H9 (cell line): ENCODE data around the gene MDFIC2. TPM values are rescaled to one million over a fixed set of nuclear protein-coding genes. Genes with fewer than 3 reads are reported as not detected.

Experiments
- DNase-seq: peaks from one replicate; pipeline ENCODE4 v3.0.0-alpha.2; 2017
- H2AFZ ChIP-seq: one replicate; pipeline ENCODE4 v1.6.1; 2013; ENCODE audit warnings: mild to moderate bottlenecking, low read length, control low read depth, moderate library complexity
- H2AK5ac ChIP-seq: 2 replicates; pipeline ENCODE4 v1.6.1; 2013; ENCODE audit warnings: low read length, control low read depth, mixed read lengths; ENCODE audit not compliant: insufficient read length
- H2BK120ac ChIP-seq: one replicate; pipeline ENCODE4 v1.6.1; 2013; ENCODE audit warnings: low read depth, mild to moderate bottlenecking, low read length, control low read depth, inconsistent platforms; ENCODE audit not compliant: poor library complexity, severe bottlenecking
- H2BK12ac ChIP-seq: 2 replicates; pipeline ENCODE4 v1.6.1; 2013; ENCODE audit warnings: low read length, control low read depth, mixed read lengths, low read depth; ENCODE audit not compliant: insufficient read length
- H2BK15ac ChIP-seq: 2 replicates; pipeline ENCODE4 v1.6.1; 2013; ENCODE audit warnings: low read depth, low read length, control low read depth
- H2BK20ac ChIP-seq: one replicate; pipeline ENCODE4 v1.6.1; 2013; ENCODE audit warnings: low read depth, mild to moderate bottlenecking, low read length, control low read depth, inconsistent platforms; ENCODE audit not compliant: poor library complexity, severe bottlenecking
- H2BK5ac ChIP-seq: 2 replicates; pipeline ENCODE4 v1.6.1; 2013; ENCODE audit warnings: low read length, control low read depth, mixed read lengths; ENCODE audit not compliant: insufficient read length
- H3K14ac ChIP-seq: 2 replicates; pipeline ENCODE4 v1.6.1; 2013; ENCODE audit warnings: low read length, control low read depth; ENCODE audit not compliant: insufficient read depth
- H3K18ac ChIP-seq: 2 replicates; pipeline ENCODE4 v1.6.1; 2013; ENCODE audit warnings: low read depth, mild to moderate bottlenecking, mixed read lengths, low read length, control low read depth; ENCODE audit not compliant: insufficient read length
- H3K23ac ChIP-seq: 2 replicates; pipeline ENCODE4 v1.6.1; 2013; ENCODE audit warnings: low read length, control low read depth, mixed read lengths, low read depth; ENCODE audit not compliant: insufficient read length
- H3K23me2 ChIP-seq: 2 replicates; pipeline ENCODE4 v1.6.1; 2013; ENCODE audit warnings: low read depth, mild to moderate bottlenecking, mixed read lengths, low read length, control low read depth; ENCODE audit not compliant: insufficient read length, poor library complexity, severe bottlenecking
- H3K27ac ChIP-seq: 2 replicates; pipeline ENCODE4 v1.5.1; 2013; ENCODE audit warnings: low read length, control low read depth, mixed read lengths, low read depth; ENCODE audit not compliant: insufficient read length
- H3K27me3 ChIP-seq: 2 replicates; pipeline ENCODE4 v1.6.1; 2013; ENCODE audit warnings: low read length, control low read depth, inconsistent platforms; ENCODE audit not compliant: insufficient read depth
- H3K4ac ChIP-seq: 2 replicates; pipeline ENCODE4 v1.6.1; 2013; ENCODE audit warnings: low read depth, mild to moderate bottlenecking, control low read depth, inconsistent platforms, low read length, moderate library complexity
- H3K4me1 ChIP-seq: 2 replicates; pipeline ENCODE4 v1.6.1; 2013; ENCODE audit warnings: low read length, control low read depth, inconsistent platforms; ENCODE audit not compliant: insufficient read depth
- H3K4me2 ChIP-seq: 2 replicates; pipeline ENCODE4 v1.6.1; 2013; ENCODE audit warnings: low read length, control low read depth, mixed read lengths; ENCODE audit not compliant: insufficient read length, insufficient read depth
- H3K56ac ChIP-seq: 2 replicates; pipeline ENCODE4 v1.6.1; 2013; ENCODE audit warnings: low read depth, mild to moderate bottlenecking, mixed read lengths, low read length, control low read depth; ENCODE audit not compliant: insufficient read length
- H3K79me1 ChIP-seq: 2 replicates; pipeline ENCODE4 v1.6.1; 2013; ENCODE audit warnings: low read depth, mild to moderate bottlenecking, moderate library complexity, low read length, control low read depth, inconsistent platforms; ENCODE audit not compliant: insufficient read depth, poor library complexity, severe bottlenecking
- H3K79me2 ChIP-seq: 2 replicates; pipeline ENCODE4 v1.6.1; 2013; ENCODE audit warnings: low read length, control low read depth, inconsistent platforms; ENCODE audit not compliant: insufficient read depth
- H3K9ac ChIP-seq: 2 replicates; pipeline ENCODE4 v1.6.1; 2013; ENCODE audit warnings: low read length, control low read depth, mixed read lengths; ENCODE audit not compliant: insufficient read length; ENCODE audit errors: extremely low read depth
- H3K9me3 ChIP-seq: one replicate; pipeline ENCODE4 v1.6.1; 2013; ENCODE audit warnings: low read depth, low read length, inconsistent platforms; ENCODE audit not compliant: control insufficient read depth
- H3T11ph ChIP-seq: one replicate; pipeline ENCODE4 v1.6.1; 2013; ENCODE audit warnings: mild to moderate bottlenecking, low read length, control low read depth, inconsistent platforms
- H4K20me1 ChIP-seq: one replicate; pipeline ENCODE4 v1.6.1; 2013; ENCODE audit not compliant: control insufficient read depth, insufficient read length, insufficient read depth
- H4K5ac ChIP-seq: 2 replicates; pipeline ENCODE4 v1.6.1; 2013; ENCODE audit warnings: low read depth, mild to moderate bottlenecking, mixed read lengths, low read length, control low read depth; ENCODE audit not compliant: insufficient read length
- H4K8ac ChIP-seq: replicated peaks from 2 replicates; pipeline ENCODE4 v1.6.1; 2013; ENCODE audit warnings: low read length, control low read depth, mixed read lengths, low read depth; ENCODE audit not compliant: insufficient read length
- H4K91ac ChIP-seq: 2 replicates; pipeline ENCODE4 v1.6.1; 2013; ENCODE audit warnings: low read depth, mild to moderate bottlenecking, moderate library complexity, mixed read lengths, low read length, control low read depth; ENCODE audit not compliant: insufficient read length
- H3K27ac Mint-ChIP-seq, 3 experiments: 2 replicates in 2 of 3; 3 replicates in 1 of 3; pipeline ENCODE4 v1.8.0; 2020 to 2021; ENCODE audit warnings: mixed read lengths in 3 of 3, mild to moderate bottlenecking in 1 of 3, moderate library complexity in 1 of 3
- H3K27me3 Mint-ChIP-seq: 2 replicates; pipeline ENCODE4 v1.8.0; 2021; ENCODE audit warnings: low read depth, mild to moderate bottlenecking, moderate library complexity, mixed read lengths
- H3K36me3 Mint-ChIP-seq, 3 experiments: 2 replicates in 2 of 3; 3 replicates in 1 of 3; pipeline ENCODE4 v1.8.0; 2020 to 2021; ENCODE audit warnings: low read depth in 3 of 3, mixed read lengths in 3 of 3; ENCODE audit not compliant: insufficient read depth in 1 of 3
- H3K4me1 Mint-ChIP-seq, 2 experiments: 2 replicates each; pipeline ENCODE4 v1.8.0; 2020; ENCODE audit warnings: mixed read lengths in 2 of 2
- H3K4me3 Mint-ChIP-seq, 2 experiments: 2 replicates in 1 of 2; 3 replicates in 1 of 2; pipeline ENCODE4 v1.8.0; 2020 to 2021; ENCODE audit warnings: mild to moderate bottlenecking in 2 of 2, mixed read lengths in 2 of 2, moderate library complexity in 1 of 2
- H3K9me3 Mint-ChIP-seq, 2 experiments: 2 replicates in 1 of 2; 3 replicates in 1 of 2; pipeline ENCODE4 v1.8.0; 2020; ENCODE audit warnings: mild to moderate bottlenecking in 2 of 2, mixed read lengths in 2 of 2, moderate library complexity in 1 of 2
- CTCF ChIP-seq: fragments of 200-600 bp; sonication (generic); conservative IDR thresholded peaks from 3 replicates; pipeline ENCODE4 v1.8.0; 2021; ENCODE audit warnings: antibody characterized with exemption, mild to moderate bottlenecking
- WGBS: extraction: QIAGEN DNeasy Blood & Tissue Kit; methylation state at CpG from one replicate; pipeline ENCODE4 v1.1.7; 2013; ENCODE audit warnings: missing lambda C conversion rate, low lambda C conversion rate, mixed read lengths; ENCODE audit not compliant: insufficient read length; ENCODE audit errors: extremely low coverage; 5-methylcytosine and 5-hydroxymethylcytosine counted together
- total RNA-seq: library from RNA; stranded (reverse); gene quantifications from 2 replicates; pipeline ENCODE4 v1.2.1, GENCODE V29; 2021

MDFIC2 gene
- total RNA-seq, 1 experiment from 2014 or later: not detected

- H3K27me3 Mint-ChIP-seq: no peaks in the 10 kb centered on the region
- H2BK20ac ChIP-seq: no peak overlapping the region
- H3K4me1 ChIP-seq: no peaks in the 10 kb centered on the region
- H2BK5ac ChIP-seq: no peak overlapping the region
- H4K91ac ChIP-seq: no peak overlapping the region
- H4K20me1 ChIP-seq: no peaks in the 10 kb centered on the region
- no peak overlapping the region for H4K8ac ChIP-seq
- no peak overlapping the region for H3K27ac ChIP-seq
- H3K9ac ChIP-seq: no peak overlapping the region
- TF ChIP-seq CTCF: no peak
- no peak overlapping the region for H3K14ac ChIP-seq
- no peak overlapping the region for H2AK5ac ChIP-seq
- no peaks in the 10 kb centered on the region for H3K23me2 ChIP-seq
- H3K27me3 ChIP-seq: no peaks in the 10 kb centered on the region
- H3K27ac Mint-ChIP-seq: no peak overlapping the region
- H2AFZ ChIP-seq: no peak overlapping the region
- no peak overlapping the region for H3T11ph ChIP-seq
- H3K9me3 ChIP-seq: no peaks in the 10 kb centered on the region
- H3K18ac ChIP-seq: no peak overlapping the region
- H3K23ac ChIP-seq: no peak overlapping the region
- no peak overlapping the region for H4K5ac ChIP-seq
- no peak overlapping the region for H2BK12ac ChIP-seq
- H2BK15ac ChIP-seq: no peak overlapping the region
- peaks cover 0 to 3% (median 0%) of the 10 kb centered on the region in 3 experiments; a peak in 4 of 7 replicates for H3K36me3 Mint-ChIP-seq
- H3K79me2 ChIP-seq: no peaks in the 10 kb centered on the region
- no CpG with 5 or more reads among the region's 9 CpGs for WGBS
- no peak overlapping the region for H3K56ac ChIP-seq
- H3K4ac ChIP-seq: no peak overlapping the region
- H3K4me1 Mint-ChIP-seq: no peaks in the 10 kb centered on the region
- H3K4me2 ChIP-seq: no peak overlapping the region
- H2BK120ac ChIP-seq: no peak overlapping the region
- H3K9me3 Mint-ChIP-seq: peaks cover 0 to 6% of the 10 kb centered on the region in 2 experiments; a peak in 4 of 5 replicates
- no peak overlapping the region for H3K4me3 Mint-ChIP-seq
- H3K79me1 ChIP-seq: no peaks in the 10 kb centered on the region
- DNase-seq: no peak
These were observed 48.7 kb upstream of the MDFIC2 start for GRCh38 chr3:70360979-70361760.
